HK-2 (cell line): ENCODE measurements around the gene CARMIL3.
"Not testable (repeated sequence)": the region's sequence is repeated elsewhere in the genome, so short reads cannot be mapped to it uniquely, and the experiment has no call there.

Experiments
- DNase-seq: peaks from one replicate; pipeline ENCODE4 v3.0.0-alpha.2; 2018; ENCODE audit not compliant: unreplicated experiment

Gene CARMIL3

GRCh38 chr14:24051789-24052655 is at the start of gene CARMIL3:
CARMIL3 (plus strand) TSS chr14:24052009; CDS start chr14:24052154, 145 bp downstream.
- DNase-seq = peak; percentile 62

DNA sequence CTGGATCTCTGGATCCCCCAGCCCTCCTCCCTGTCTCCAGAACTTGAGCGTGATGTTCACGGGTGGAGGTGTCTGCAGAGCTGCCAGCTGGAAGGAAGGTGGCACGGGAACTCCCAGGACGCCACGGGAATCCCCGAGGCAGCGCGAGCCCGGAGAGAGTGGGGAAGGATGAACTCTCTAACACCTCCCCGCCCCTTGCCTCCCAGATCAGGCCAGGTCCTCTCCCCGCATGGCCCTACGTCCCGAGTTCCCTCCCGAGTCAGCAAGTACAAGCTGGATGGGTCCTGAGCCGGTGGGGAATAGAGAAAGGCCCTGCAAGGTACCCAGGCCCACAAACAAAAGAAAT is 45.4 kb upstream of the CARMIL3 start:
- DNase-seq = not testable (repeated sequence)

DNA sequence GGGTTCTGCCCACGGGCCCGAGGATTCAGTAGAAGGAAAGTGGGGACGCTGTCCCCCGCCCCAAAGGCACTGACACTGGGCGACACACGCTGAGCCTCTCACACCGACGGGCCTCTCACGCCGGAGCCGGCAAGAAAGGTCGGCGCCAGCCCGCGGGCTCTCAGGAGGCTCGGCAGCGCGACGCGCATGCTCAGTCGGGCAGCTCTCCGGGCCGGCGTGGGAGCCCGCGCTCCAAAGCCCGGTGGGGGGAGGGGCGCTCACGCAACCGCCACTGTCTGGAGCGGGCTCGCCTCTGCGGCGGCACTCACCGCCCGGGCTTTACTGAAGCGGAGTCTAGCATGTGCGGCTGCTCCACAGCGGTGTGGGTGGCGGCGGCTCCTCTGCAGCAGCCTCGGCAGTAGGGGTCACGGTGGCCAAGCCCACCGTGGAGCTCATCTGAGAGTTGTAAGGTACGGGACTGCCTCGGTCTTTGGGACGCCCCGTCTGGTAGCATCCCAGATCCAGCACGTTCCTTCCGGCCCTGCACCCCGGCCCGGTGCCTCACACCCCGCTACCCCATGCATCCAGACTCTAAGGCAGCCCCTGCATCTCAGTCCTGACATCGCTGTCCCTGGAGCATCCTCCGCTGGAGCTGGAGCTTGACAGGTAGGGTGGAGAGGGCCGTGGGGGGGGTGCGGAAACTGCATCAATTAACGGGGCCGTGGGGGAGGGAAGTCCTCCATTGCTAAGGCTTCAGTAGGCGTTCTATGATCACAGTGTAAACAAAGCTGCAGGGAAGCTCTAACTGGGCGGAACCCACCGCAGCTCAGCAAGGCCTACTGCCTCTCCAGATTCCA is 44.8 kb upstream of the CARMIL3 start:
- DNase-seq = not testable (repeated sequence)

- DNase-seq = no peak
Measured at GRCh38 chr14:24011051-24011450, 40.8 kb upstream of the CARMIL3 start.

- DNase-seq = not testable (repeated sequence)
Measured at GRCh38 chr14:24012726-24013273, 39.0 kb upstream of the CARMIL3 start.

- peak; percentile 9 for DNase-seq
Measured at GRCh38 chr14:24013654-24014514, 37.9 kb upstream of the CARMIL3 start.

DNA sequence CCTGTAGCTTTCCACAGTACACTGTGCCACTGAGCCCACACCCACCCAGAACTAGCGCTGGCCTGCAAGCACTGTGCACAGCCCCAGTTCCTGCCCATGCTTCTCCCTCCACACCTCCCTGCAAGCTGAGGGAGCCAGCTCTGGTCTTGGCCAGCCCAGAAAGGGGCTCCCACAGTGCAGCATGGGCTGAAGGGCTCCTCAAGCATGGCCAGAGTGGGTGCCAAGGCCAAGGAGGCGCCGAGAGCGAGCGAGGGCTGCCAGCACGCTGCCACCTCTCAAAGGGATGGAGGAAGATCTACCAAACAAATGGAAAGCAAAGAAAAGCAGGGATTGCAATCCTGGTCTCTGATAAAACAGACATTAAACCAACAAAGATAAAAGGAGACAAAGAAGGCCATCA is 36.1 kb upstream of the CARMIL3 start:
- DNase-seq = not testable (repeated sequence)

DNA sequence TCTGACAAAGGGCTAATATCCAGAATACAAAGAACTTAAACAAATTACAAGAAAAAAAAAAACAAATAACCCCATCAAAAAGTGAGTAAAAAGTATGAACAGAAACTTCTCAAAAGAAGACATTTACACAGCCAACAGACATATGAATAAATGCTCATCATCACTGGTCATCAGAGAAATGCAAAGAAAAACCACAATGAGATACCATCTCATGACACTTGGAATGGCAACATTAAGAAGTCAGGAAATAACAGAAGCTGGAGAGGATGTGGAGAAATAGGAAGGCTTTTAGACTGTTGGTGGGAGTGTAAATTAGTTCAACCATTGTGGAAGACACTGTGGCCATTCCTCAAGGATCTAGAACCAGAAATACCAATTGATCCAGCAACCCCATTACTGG is 32.8 kb upstream of the CARMIL3 start:
- not testable (repeated sequence) for DNase-seq

- not testable (repeated sequence) for DNase-seq
Measured at GRCh38 chr14:24019944-24020343, 31.9 kb upstream of the CARMIL3 start.

- not testable (repeated sequence) for DNase-seq
Measured at GRCh38 chr14:24020520-24020919, 31.3 kb upstream of the CARMIL3 start.

DNA sequence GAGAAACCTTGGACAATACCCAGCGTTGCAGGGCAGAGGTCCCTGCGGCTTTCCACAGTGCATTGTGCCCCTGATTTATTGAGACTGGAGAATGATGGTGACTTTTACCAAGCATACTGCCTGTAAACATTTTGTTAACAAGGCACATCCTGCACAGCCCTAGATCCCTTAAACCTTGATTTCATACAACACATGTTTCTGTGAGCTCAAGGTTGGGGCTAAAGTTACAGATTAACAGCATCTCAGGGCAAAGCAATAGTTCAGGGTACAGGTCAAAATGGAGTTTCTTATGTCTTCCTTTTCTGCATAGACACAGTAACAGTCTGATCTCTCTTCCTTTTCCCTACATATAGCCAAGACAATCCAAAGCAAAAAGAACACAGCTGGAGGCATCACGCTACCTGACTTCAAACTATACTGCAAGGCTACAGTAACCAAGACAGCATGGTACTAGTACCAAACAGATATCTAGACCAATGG is 26.8 kb upstream of the CARMIL3 start:
- not testable (repeated sequence) for DNase-seq

- not testable (repeated sequence) for DNase-seq
Measured at GRCh38 chr14:24029687-24030086, 22.1 kb upstream of the CARMIL3 start.

DNA sequence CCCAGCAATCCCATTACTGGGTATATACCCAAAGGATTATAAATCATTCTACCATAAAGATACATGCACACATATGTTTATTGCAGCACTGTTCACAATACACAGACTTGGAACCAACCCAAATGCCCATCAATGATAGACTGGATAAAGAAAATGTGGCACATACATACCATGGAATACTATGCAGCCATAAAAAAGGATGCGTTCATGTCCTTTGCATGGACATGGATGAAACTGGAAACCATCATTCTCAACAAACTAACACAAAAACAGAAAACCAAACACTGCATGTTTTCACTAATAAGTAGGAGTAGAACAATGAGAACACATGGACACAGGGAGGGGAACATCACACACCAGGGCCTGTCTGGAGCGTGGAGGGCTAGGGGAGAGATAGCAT is 20.5 kb upstream of the CARMIL3 start:
- DNase-seq = not testable (repeated sequence)

GRCh38 chr14:24032727-24033418 is 18.9 kb upstream of the CARMIL3 start:
- DNase-seq = no peak

DNA sequence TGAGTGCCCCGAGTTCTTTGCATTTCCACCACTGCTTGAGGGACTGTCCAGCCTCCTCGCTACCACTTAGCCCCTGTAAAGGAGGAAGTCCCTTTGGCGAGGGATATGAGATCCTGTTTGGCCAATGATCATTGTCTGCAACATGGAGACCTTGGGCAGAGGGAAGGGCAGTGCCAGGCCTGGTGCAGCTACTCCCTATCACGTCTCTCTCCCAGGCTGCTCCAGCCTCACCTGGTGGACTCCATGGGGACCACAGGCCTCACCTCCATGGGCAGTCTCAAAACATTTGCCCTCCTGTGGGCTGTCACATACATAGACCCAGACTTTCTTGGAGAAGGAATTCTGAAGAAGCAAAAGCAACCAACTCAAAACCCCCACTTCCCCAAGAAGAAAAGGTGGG is 16.0 kb upstream of the CARMIL3 start:
- DNase-seq = not testable (repeated sequence)

- peak; percentile 83 for DNase-seq
Measured at GRCh38 chr14:24036169-24036962, 15.4 kb upstream of the CARMIL3 start.

DNA sequence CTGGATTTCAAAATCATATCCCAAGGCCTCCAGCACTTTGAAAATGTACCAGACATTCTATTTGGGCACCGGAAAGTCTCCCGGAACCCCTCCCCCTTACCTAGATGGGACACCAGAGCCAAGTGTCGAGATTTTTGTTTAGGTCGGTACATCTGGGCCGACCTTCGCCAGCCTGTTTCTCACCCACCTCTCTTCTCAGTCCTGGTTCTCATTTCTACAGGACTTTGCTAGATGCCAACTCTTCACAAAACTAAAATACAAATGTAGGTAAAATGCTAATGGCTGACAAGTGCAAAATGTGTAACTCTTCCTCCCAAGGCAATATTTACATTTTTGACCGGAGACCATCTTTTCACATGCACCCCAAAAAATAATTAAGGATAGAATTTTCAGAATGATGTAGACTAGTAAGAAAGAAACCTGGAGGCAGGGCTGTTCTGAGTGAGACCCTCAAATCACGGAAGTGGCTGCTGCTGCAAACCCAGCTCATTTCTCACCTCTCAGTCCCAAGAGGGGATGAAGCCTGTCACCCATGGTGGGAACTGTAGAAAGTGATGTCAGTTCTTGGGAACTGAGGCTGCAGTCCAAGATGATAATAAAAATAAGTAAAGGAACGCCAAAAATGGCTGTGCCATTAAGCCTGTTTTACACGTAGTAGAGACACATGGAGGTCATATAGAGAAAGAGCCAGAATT is 14.7 kb upstream of the CARMIL3 start:
- not testable (repeated sequence) for DNase-seq

GRCh38 chr14:24037658-24038037 is 14.2 kb upstream of the CARMIL3 start:
- DNase-seq = no peak

- DNase-seq = no peak
Measured at GRCh38 chr14:24038686-24039085, 13.1 kb upstream of the CARMIL3 start.
